ENCODE results near the gene NXNL1.

The NXNL1 gene

GRCh38 chr19:17411801-17412200 is 48.9 kb downstream of the NXNL1 start:
- Histone ChIP-seq H3K27me3 (no peaks in the 10 kb centered on the region), H3K4me1 (peaks cover 15% of the 10 kb centered on the region), H3K36me3 (no peaks in the 10 kb centered on the region), H3K9me3 (no peaks in the 10 kb centered on the region; the same call in 1 of the 2 replicates), H3K4me3 (ENCODE audit: low read depth, low read length) (no peak overlapping the region)
- TF ChIP-seq, protein P1, sequence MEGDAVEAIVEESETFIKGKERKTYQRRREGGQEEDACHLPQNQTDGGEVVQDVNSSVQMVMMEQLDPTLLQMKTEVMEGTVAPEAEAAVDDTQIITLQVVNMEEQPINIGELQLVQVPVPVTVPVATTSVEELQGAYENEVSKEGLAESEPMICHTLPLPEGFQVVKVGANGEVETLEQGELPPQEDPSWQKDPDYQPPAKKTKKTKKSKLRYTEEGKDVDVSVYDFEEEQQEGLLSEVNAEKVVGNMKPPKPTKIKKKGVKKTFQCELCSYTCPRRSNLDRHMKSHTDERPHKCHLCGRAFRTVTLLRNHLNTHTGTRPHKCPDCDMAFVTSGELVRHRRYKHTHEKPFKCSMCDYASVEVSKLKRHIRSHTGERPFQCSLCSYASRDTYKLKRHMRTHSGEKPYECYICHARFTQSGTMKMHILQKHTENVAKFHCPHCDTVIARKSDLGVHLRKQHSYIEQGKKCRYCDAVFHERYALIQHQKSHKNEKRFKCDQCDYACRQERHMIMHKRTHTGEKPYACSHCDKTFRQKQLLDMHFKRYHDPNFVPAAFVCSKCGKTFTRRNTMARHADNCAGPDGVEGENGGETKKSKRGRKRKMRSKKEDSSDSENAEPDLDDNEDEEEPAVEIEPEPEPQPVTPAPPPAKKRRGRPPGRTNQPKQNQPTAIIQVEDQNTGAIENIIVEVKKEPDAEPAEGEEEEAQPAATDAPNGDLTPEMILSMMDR (IDR thresholded peaks at IDR 0.05; ENCODE audit: low read depth, low read length), result no peak
- no peak for DNase-seq

- no peak overlapping the region for H3K4me3 ChIP-seq (ENCODE audit: low read depth, low read length)
- H3K27me3 ChIP-seq, result no peaks in the 10 kb centered on the region
- H3K9me3 ChIP-seq, result no peaks in the 10 kb centered on the region; the same call in 1 of the 2 replicates
- H3K36me3 ChIP-seq, result no peaks in the 10 kb centered on the region
- DNase-seq, result no peak
- TF ChIP-seq, protein P1 (IDR thresholded peaks at IDR 0.05; ENCODE audit: low read depth, low read length), result no peak
- peaks cover 29% of the 10 kb centered on the region for H3K4me1 ChIP-seq
These were observed 50.7 kb downstream of the NXNL1 start for GRCh38 chr19:17409990-17410389.

- no peak for DNase-seq
- Histone ChIP-seq H3K27me3 (no peaks in the 10 kb centered on the region), H3K4me3 (ENCODE audit: low read depth, low read length) (no peak overlapping the region; the same call in 1 of the 2 replicates), H3K36me3 (no peaks in the 10 kb centered on the region), H3K4me1 (peaks cover 23% of the 10 kb centered on the region), H3K9me3 (no peaks in the 10 kb centered on the region)
- TF ChIP-seq, protein P1 (IDR thresholded peaks at IDR 0.05; ENCODE audit: low read depth, low read length), result no peak
These were observed 53.9 kb downstream of the NXNL1 start for GRCh38 chr19:17406887-17407196.

GRCh38 chr19:17406046-17406886 is 54.5 kb downstream of the NXNL1 start:
- Histone ChIP-seq H3K4me3 (ENCODE audit: low read depth, low read length) (no peak overlapping the region), H3K36me3 (no peaks in the 10 kb centered on the region), H3K4me1 (peaks cover 22% of the 10 kb centered on the region), H3K9me3 (no peaks in the 10 kb centered on the region), H3K27me3 (no peaks in the 10 kb centered on the region)
- TF ChIP-seq, protein P1 (IDR thresholded peaks at IDR 0.05; ENCODE audit: low read depth, low read length), result no peak
- no peak for DNase-seq

Data from BE2C (cell line).